ENCODE measurements around the gene SCYL1.

Gene SCYL1

DNA sequence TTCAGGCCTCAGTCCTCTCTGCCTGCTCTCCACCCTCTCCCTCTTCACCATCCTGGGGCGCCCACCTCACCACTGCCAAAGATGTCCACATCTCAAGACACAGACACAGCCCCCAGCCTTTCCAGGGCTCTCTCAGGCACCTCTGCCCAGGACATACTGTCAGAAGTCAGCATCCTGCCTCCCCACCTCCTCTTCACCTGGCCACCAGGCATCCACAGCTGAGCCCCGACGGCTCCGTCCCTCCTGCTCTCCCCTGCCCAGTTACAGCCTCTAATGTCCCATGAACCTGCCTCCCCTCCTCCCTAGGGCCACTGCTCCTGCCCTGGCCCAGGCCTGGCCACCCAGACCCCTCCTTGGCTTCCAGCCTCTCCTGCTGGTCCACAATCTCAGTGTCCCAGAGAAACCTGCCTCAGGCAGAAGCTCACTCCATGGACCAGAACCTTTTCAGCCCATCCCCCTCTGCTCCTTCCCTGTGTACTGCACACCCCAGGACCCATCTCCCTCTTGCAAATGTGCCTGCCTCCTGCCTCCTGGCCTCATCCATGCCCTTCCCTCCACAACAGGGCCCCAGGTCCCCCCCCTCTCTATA, 30.1 kb downstream of the SCYL1 start:
- Histone ChIP-seq H3K4ac (ENCODE audit: low read depth, low read length) (no peak overlapping the region), H4K12ac (ENCODE audit: low read depth, low read length) (no peak overlapping the region), H3K36me3 (ENCODE audit: control insufficient read depth in 1 of 2, insufficient read depth in 2 of 2, low read length in 2 of 2) (no peaks in the 10 kb centered on the region), H3K27me3 (ENCODE audit: insufficient read depth, low read length) (no peaks in the 10 kb centered on the region), H3K4me3 (ENCODE audit: low read depth, low read length) (no peak overlapping the region), H3K9me3 (ENCODE audit: insufficient read depth, low read depth, low read length) (no peaks in the 10 kb centered on the region), H3K23ac (ENCODE audit: low read length) (no peak overlapping the region), H3K79me2 (ENCODE audit: control insufficient read depth, insufficient read depth, low read length, poor library complexity) (peaks cover 6% of the 10 kb centered on the region), H3K9ac (ENCODE audit: low read length) (no peak overlapping the region), H3K79me1 (ENCODE audit: low read length) (peaks cover 22% of the 10 kb centered on the region), H2BK5ac (ENCODE audit: low read depth, low read length, poor library complexity) (no peak overlapping the region), H2BK120ac (ENCODE audit: insufficient read depth, low read length, poor library complexity) (no peak overlapping the region), H4K91ac (ENCODE audit: low read depth, low read length) (peak overlapping the region; percentile 2), H2AK5ac (ENCODE audit: low read length) (peak overlapping the region; percentile 55), H2BK12ac (ENCODE audit: low read length) (peak overlapping the region; percentile 17), H3K27ac (ENCODE audit: low read depth, low read length) (no peak overlapping the region), H4K8ac (ENCODE audit: low read depth, low read length) (no peak overlapping the region), H3K4me2 (ENCODE audit: low read length) (no peak overlapping the region), H3K4me1 (ENCODE audit: control insufficient read depth in 1 of 2, insufficient read depth in 2 of 2, low read length in 2 of 2) (peaks cover 34 to 42% of the 10 kb centered on the region in 2 experiments), H2AFZ (ENCODE audit: insufficient read depth, low read length, poor library complexity) (peak overlapping the region; percentile 6), H3K14ac (ENCODE audit: low read length) (no peak overlapping the region), H3K18ac (ENCODE audit: low read length) (no peak overlapping the region)
- no peak for DNase-seq
- no CpG with 5 or more reads among the region's 4 CpGs for WGBS (ENCODE audit: extremely low coverage, insufficient coverage, insufficient read length)

DNA sequence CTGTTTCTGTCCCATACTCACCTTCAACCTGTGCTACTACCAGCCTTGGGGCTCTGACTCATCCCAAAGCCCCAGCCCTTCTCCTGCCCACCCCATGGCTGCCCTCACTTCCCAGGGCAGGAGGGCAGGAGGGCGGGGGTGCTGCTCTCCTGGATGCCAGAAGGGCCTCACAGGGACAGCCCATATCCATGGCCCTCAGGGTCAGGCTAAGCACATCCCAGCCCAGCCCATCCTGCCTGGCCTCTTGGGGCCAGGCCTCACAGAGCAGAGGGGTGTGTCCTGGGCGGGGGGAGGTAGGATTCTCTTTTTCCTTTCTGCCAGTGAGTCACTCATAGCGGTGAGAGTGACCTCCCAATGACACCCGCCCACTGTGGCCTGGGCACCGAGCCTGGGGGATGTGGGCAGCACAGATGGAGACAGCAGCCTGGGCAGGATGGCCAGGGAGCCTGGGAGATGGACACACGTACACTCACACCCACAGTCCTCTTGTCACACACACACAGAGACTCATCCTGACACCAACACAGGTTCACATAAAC, 30.9 kb downstream of the SCYL1 start:
- no peak overlapping the region for H3K9ac ChIP-seq (ENCODE audit: low read length)
- WGBS (ENCODE audit: extremely low coverage, insufficient coverage, insufficient read length), result no CpG with 5 or more reads among the region's 6 CpGs
- peak; percentile 65 to 70 for DNase-seq

DNA sequence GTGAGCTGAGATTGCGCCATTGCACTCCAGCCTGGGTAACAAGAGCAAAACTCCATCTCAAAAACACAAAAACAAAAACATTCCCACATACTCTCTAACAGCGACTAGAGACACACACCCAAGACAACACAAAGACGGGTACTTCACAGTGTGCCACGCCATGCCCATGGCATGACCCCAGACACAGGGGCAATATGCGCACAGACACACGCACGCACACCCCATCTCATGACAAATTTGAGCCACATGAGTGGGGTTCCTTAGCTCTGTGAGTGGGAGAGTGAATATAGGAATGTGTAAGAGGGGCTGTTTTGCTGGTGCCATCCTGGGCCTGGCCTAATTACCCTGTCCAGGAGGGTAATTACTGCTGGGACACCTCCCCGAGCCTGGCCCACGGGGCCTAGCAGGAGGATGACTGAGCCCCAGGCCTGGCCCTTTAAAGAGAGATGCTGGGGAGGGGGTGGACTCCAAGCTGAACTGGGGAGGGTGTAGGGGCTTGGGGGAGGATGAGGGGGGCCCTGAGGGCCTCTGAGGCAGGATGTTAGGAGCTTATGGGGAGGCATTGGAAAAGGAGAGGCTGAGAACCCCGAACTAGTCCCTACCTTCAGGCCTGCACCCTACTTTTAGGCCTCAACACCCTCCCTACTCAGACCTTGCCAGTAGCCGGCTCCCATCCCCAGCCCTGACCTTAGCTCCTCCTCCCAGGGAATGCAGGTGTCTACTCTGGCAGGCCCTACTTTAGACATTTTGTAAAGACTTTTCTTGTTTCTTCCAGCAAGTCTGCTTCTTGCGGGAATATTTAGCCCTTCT, 31.8 kb downstream of the SCYL1 start:
- H3K79me1 ChIP-seq (ENCODE audit: low read length), result peaks cover 30% of the 10 kb centered on the region
- H2BK12ac ChIP-seq (ENCODE audit: low read length), result no peak overlapping the region
- H3K36me3 ChIP-seq (ENCODE audit: control insufficient read depth in 1 of 2, insufficient read depth in 2 of 2, low read length in 2 of 2), result no peaks in the 10 kb centered on the region
- H3K4me1 ChIP-seq (ENCODE audit: control insufficient read depth in 1 of 2, insufficient read depth in 2 of 2, low read length in 2 of 2), result peaks cover 40 to 50% of the 10 kb centered on the region in 2 experiments
- no CpG with 5 or more reads among the region's 12 CpGs for WGBS (ENCODE audit: extremely low coverage, insufficient coverage, insufficient read length)
- peak in 1 of 2 donors; percentile 36 for DNase-seq
- peak overlapping the region; percentile 62 for H3K4me2 ChIP-seq (ENCODE audit: low read length)
- H3K4me3 ChIP-seq (ENCODE audit: low read depth, low read length), result no peak overlapping the region
- peak overlapping the region; percentile 87 for H4K91ac ChIP-seq (ENCODE audit: low read depth, low read length)
- H3K23ac ChIP-seq (ENCODE audit: low read length), result no peak overlapping the region
- H2BK120ac ChIP-seq (ENCODE audit: insufficient read depth, low read length, poor library complexity), result peak overlapping the region; percentile 4
- no peak overlapping the region for H3K27ac ChIP-seq (ENCODE audit: low read depth, low read length)
- H3K9ac ChIP-seq (ENCODE audit: low read length), result no peak overlapping the region
- no peaks in the 10 kb centered on the region for H3K9me3 ChIP-seq (ENCODE audit: insufficient read depth, low read depth, low read length)
- no peaks in the 10 kb centered on the region for H3K27me3 ChIP-seq (ENCODE audit: insufficient read depth, low read length)
- no peak overlapping the region for H4K8ac ChIP-seq (ENCODE audit: low read depth, low read length)
- no peak overlapping the region for H3K4ac ChIP-seq (ENCODE audit: low read depth, low read length)
- H3K14ac ChIP-seq (ENCODE audit: low read length), result no peak overlapping the region
- no peak overlapping the region for H3K18ac ChIP-seq (ENCODE audit: low read length)
- no peak overlapping the region for H2BK5ac ChIP-seq (ENCODE audit: low read depth, low read length, poor library complexity)
- H4K12ac ChIP-seq (ENCODE audit: low read depth, low read length), result no peak overlapping the region
- no peak overlapping the region for H2AFZ ChIP-seq (ENCODE audit: insufficient read depth, low read length, poor library complexity)
- no peak overlapping the region for H2AK5ac ChIP-seq (ENCODE audit: low read length)
- peaks cover 6% of the 10 kb centered on the region for H3K79me2 ChIP-seq (ENCODE audit: control insufficient read depth, insufficient read depth, low read length, poor library complexity)

More for the DNA sequence above, 30.9 kb downstream of the SCYL1 start:
- no peak overlapping the region for H3K27ac ChIP-seq (ENCODE audit: low read depth, low read length)
- H2BK5ac ChIP-seq (ENCODE audit: low read depth, low read length, poor library complexity), result no peak overlapping the region
- H2AK5ac ChIP-seq (ENCODE audit: low read length), result peak overlapping the region; percentile 35
- H3K9me3 ChIP-seq (ENCODE audit: insufficient read depth, low read depth, low read length), result no peaks in the 10 kb centered on the region
- H3K27me3 ChIP-seq (ENCODE audit: insufficient read depth, low read length), result no peaks in the 10 kb centered on the region
- no peak overlapping the region for H2AFZ ChIP-seq (ENCODE audit: insufficient read depth, low read length, poor library complexity)
- peaks cover 39 to 50% of the 10 kb centered on the region in 2 experiments for H3K4me1 ChIP-seq (ENCODE audit: control insufficient read depth in 1 of 2, insufficient read depth in 2 of 2, low read length in 2 of 2)
- H3K79me2 ChIP-seq (ENCODE audit: control insufficient read depth, insufficient read depth, low read length, poor library complexity), result peaks cover 6% of the 10 kb centered on the region
- H3K4ac ChIP-seq (ENCODE audit: low read depth, low read length), result no peak overlapping the region
- H3K4me2 ChIP-seq (ENCODE audit: low read length), result no peak overlapping the region
- peaks cover 27% of the 10 kb centered on the region for H3K79me1 ChIP-seq (ENCODE audit: low read length)
- H3K4me3 ChIP-seq (ENCODE audit: low read depth, low read length), result no peak overlapping the region
- no peaks in the 10 kb centered on the region for H3K36me3 ChIP-seq (ENCODE audit: control insufficient read depth in 1 of 2, insufficient read depth in 2 of 2, low read length in 2 of 2)
- no peak overlapping the region for H3K23ac ChIP-seq (ENCODE audit: low read length)
- no peak overlapping the region for H2BK12ac ChIP-seq (ENCODE audit: low read length)
- H3K18ac ChIP-seq (ENCODE audit: low read length), result no peak overlapping the region
- H4K91ac ChIP-seq (ENCODE audit: low read depth, low read length), result peak overlapping the region; percentile 15
- H2BK120ac ChIP-seq (ENCODE audit: insufficient read depth, low read length, poor library complexity), result no peak overlapping the region
- no peak overlapping the region for H4K8ac ChIP-seq (ENCODE audit: low read depth, low read length)
- H3K14ac ChIP-seq (ENCODE audit: low read length), result no peak overlapping the region
- no peak overlapping the region for H4K12ac ChIP-seq (ENCODE audit: low read depth, low read length)

DNA sequence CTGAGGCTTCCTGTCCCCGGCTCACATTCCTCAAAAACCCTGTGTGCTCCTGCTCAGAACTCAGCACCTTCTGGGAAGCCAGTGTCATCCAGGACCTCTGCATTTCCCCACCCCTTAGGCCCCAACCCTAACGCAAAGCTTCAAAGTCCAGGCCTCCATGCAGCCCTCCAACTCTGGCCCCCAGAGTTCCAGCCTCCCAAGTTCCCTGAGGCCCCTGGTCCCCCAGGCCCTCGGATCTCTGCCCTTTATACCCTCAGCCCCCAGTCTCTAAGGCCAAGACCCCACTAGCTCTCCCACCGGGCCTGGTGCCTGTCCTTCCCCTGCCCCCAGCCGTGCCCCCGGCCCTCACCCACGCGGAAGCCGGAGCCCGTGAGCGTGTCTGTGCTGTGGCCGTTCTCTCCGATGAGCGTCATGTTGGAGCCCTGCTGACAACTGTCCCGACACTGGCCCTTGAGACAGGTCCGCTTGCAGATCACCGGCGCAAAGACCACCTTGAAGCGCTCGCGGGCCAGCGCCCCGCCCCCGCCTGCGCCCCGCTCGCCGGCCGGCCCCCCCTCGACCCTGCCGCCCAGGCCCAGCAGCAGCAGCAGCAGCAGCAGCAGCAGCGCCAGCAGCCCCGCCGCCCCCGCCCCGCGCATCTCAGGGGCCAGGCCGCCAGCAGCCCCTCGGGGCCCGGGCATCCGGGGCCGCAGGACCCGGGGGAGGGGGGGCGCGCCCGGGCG, 32.6 kb downstream of the SCYL1 start:
- peak overlapping the region; percentile 4 for H2BK120ac ChIP-seq (ENCODE audit: insufficient read depth, low read length, poor library complexity)
- peak overlapping the region; percentile 74 for H3K14ac ChIP-seq (ENCODE audit: low read length)
- H2AK5ac ChIP-seq (ENCODE audit: low read length), result peak overlapping the region; percentile 66
- peak overlapping the region; percentile 48 for H3K18ac ChIP-seq (ENCODE audit: low read length)
- peaks cover 40 to 50% of the 10 kb centered on the region in 2 experiments for H3K4me1 ChIP-seq (ENCODE audit: control insufficient read depth in 1 of 2, insufficient read depth in 2 of 2, low read length in 2 of 2)
- H3K4me2 ChIP-seq (ENCODE audit: low read length), result peak overlapping the region; percentile 62
- WGBS (ENCODE audit: extremely low coverage, insufficient coverage, insufficient read length), result no CpG with 5 or more reads among the region's 47 CpGs
- H4K8ac ChIP-seq (ENCODE audit: low read depth, low read length), result peak overlapping the region; percentile 82
- H3K9ac ChIP-seq (ENCODE audit: low read length), result no peak overlapping the region
- H3K9me3 ChIP-seq (ENCODE audit: insufficient read depth, low read depth, low read length), result no peaks in the 10 kb centered on the region
- H3K23ac ChIP-seq (ENCODE audit: low read length), result no peak overlapping the region
- peak overlapping the region; percentile 87 for H4K91ac ChIP-seq (ENCODE audit: low read depth, low read length)
- H2AFZ ChIP-seq (ENCODE audit: insufficient read depth, low read length, poor library complexity), result peak overlapping the region; percentile 23
- peaks cover 30% of the 10 kb centered on the region for H3K79me1 ChIP-seq (ENCODE audit: low read length)
- no peak for DNase-seq
- peak overlapping the region; percentile 73 for H3K27ac ChIP-seq (ENCODE audit: low read depth, low read length)
- peak overlapping the region; percentile 56 for H2BK12ac ChIP-seq (ENCODE audit: low read length)
- peak overlapping the region; percentile 31 for H4K12ac ChIP-seq (ENCODE audit: low read depth, low read length)
- H3K27me3 ChIP-seq (ENCODE audit: insufficient read depth, low read length), result no peaks in the 10 kb centered on the region
- peak overlapping the region; percentile 28 for H3K4ac ChIP-seq (ENCODE audit: low read depth, low read length)
- no peaks in the 10 kb centered on the region for H3K36me3 ChIP-seq (ENCODE audit: control insufficient read depth in 1 of 2, insufficient read depth in 2 of 2, low read length in 2 of 2)
- H3K4me3 ChIP-seq (ENCODE audit: low read depth, low read length), result no peak overlapping the region
- no peak overlapping the region for H2BK5ac ChIP-seq (ENCODE audit: low read depth, low read length, poor library complexity)
- peaks cover 6% of the 10 kb centered on the region for H3K79me2 ChIP-seq (ENCODE audit: control insufficient read depth, insufficient read depth, low read length, poor library complexity)

Data from trophoblast cell (in vitro differentiated cells and primary cell).